Right lobe of liver (tissue), 4 donors: ENCODE measurements around the gene NARS2.
"Not testable (repeated sequence)": the region's sequence is repeated elsewhere in the genome, so short reads cannot be mapped to it uniquely, and the experiment has no call there.

Experiments
- CTCF ChIP-seq, 4 donors: fragments of 200-600 bp in 3 of 4; fragments of 450-650 bp in 1 of 4; IDR thresholded peaks; one replicate each; pipeline versions ENCODE4 v1.5.1 to v1.8.0; 2016 to 2022; ENCODE audit warnings: antibody characterized with exemption in 4 of 4, mild to moderate bottlenecking in 2 of 4
- POLR2A ChIP-seq: fragments of 450-650 bp; IDR thresholded peaks from one replicate; pipeline ENCODE4 v1.6.1; 2017; ENCODE audit warnings: antibody characterized with exemption, mild to moderate bottlenecking
- donor health status: DM: no; HTN: no; CAD: no.
- donor health status: DM: no; HTN: no; CAD: no.
- donor health status: DM: no; HTN: yes; CAD: no.

GRCh38 chr11:78602771-78603170, 28.1 kb upstream of the NARS2 start:
- TF ChIP-seq POLR2A; CTCF (IDR thresholded peaks at IDR 0.05): not testable (repeated sequence)
